ENCODE results near the gene NPEPPS.

GRCh38 chr17:47654991-47655390 lies 124.1 kb downstream of the NPEPPS start:
- TF ChIP-seq ETS1 (CRISPR knock-in tag; IDR thresholded peaks at IDR 0.05) (no peak), ZBTB33 (CRISPR knock-in tag; IDR thresholded peaks at IDR 0.05) (no peak)
